ENCODE data around the gene ARSI. TPM values are rescaled to one million over a fixed set of nuclear protein-coding genes. Genes with fewer than 3 reads are reported as not detected.

ARSI gene
- total and polyA plus RNA-seq, 2 of the 13 experiments (the other 11 are each of a cell fraction or from before 2014, with no cell fraction given) = 4.2 to 33.9 TPM

DNA sequence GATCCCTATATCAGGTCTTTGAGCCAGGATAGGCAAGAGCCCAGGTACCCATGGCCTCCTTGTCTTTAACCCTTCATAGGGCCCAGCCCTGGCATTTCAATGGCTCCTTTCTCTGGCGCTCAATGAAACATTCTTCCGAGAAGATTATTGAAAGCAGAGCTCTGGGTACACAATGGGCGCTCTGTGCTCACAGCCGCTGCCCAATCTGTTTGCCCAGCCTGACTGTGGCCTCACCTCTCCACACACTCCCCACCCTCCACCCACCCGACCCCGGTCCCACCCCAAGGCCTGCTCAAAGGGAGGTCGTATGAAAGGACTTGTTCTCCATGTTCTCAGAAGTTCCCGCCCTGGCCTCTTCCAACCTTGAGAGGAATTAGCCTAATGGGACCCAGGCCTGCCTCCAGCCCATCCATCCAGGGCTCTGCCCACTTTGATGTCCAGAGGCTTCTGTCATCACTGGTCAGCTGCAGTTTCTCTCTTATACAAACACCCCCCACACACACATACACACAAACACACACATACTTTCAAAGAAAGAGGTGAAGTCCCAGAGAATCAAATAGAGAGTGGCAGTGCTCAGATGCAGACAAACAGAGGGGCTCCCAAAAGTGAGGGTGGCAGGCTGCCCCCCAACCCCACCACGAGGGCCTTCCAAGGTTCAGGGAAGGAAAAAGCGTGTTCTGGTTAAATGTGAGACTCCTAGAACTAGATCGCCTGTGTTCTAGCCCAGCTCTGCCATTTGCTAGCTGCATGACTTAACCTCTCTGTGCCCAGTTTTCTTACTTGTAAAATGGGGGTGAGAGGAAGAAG lies 5.1 kb upstream of the ARSI start (continued):
- peak; percentile 61 to 94; a peak in 3 of 4 replicates for TF ChIP-seq EP300 (IDR thresholded peaks at IDR 0.05; ENCODE audit: low read depth in 2 of 2, low read length in 2 of 2)
- peak; percentile 90; the same call in 1 of the 2 replicates for TF ChIP-seq EP300 (CRISPR knock-in tag; IDR thresholded peaks at IDR 0.05; ENCODE audit: borderline replicate concordance)
- TF ChIP-seq, protein P1, sequence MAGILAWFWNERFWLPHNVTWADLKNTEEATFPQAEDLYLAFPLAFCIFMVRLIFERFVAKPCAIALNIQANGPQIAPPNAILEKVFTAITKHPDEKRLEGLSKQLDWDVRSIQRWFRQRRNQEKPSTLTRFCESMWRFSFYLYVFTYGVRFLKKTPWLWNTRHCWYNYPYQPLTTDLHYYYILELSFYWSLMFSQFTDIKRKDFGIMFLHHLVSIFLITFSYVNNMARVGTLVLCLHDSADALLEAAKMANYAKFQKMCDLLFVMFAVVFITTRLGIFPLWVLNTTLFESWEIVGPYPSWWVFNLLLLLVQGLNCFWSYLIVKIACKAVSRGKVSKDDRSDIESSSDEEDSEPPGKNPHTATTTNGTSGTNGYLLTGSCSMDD (CRISPR knock-in tag; IDR thresholded peaks at IDR 0.05) = no peak
- TF ChIP-seq HMG20A (CRISPR knock-in tag; IDR thresholded peaks at IDR 0.05; ENCODE audit: borderline replicate concordance) = peak; percentile 4; the same call in 1 of the 2 replicates
- peak; percentile 80 for TF ChIP-seq TCF7L2 (IDR thresholded peaks at IDR 0.05; ENCODE audit: low read depth, low read length)
- no peak for TF ChIP-seq SAFB2 (CRISPR knock-in tag; IDR thresholded peaks at IDR 0.05; ENCODE audit: borderline replicate concordance, low read depth)
- TF ChIP-seq, protein P2, sequence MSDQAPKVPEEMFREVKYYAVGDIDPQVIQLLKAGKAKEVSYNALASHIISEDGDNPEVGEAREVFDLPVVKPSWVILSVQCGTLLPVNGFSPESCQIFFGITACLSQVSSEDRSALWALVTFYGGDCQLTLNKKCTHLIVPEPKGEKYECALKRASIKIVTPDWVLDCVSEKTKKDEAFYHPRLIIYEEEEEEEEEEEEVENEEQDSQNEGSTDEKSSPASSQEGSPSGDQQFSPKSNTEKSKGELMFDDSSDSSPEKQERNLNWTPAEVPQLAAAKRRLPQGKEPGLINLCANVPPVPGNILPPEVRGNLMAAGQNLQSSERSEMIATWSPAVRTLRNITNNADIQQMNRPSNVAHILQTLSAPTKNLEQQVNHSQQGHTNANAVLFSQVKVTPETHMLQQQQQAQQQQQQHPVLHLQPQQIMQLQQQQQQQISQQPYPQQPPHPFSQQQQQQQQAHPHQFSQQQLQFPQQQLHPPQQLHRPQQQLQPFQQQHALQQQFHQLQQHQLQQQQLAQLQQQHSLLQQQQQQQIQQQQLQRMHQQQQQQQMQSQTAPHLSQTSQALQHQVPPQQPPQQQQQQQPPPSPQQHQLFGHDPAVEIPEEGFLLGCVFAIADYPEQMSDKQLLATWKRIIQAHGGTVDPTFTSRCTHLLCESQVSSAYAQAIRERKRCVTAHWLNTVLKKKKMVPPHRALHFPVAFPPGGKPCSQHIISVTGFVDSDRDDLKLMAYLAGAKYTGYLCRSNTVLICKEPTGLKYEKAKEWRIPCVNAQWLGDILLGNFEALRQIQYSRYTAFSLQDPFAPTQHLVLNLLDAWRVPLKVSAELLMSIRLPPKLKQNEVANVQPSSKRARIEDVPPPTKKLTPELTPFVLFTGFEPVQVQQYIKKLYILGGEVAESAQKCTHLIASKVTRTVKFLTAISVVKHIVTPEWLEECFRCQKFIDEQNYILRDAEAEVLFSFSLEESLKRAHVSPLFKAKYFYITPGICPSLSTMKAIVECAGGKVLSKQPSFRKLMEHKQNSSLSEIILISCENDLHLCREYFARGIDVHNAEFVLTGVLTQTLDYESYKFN (CRISPR knock-in tag; conservative IDR thresholded peaks at IDR 0.05) = peak; percentile 73
- peak; percentile 7; the same call in 1 of the 2 replicates for TF ChIP-seq HNF4G (IDR thresholded peaks at IDR 0.05; ENCODE audit: borderline replicate concordance, low read depth, low read length)
- no peak for TF ChIP-seq HNF4G (CRISPR knock-in tag; IDR thresholded peaks at IDR 0.05; ENCODE audit: borderline replicate concordance, low read depth)
- no peak for TF ChIP-seq ZNF235 (CRISPR knock-in tag; IDR thresholded peaks at IDR 0.05; ENCODE audit: borderline replicate concordance)
- peak; percentile 96 for TF ChIP-seq TCF7 (IDR thresholded peaks at IDR 0.05; ENCODE audit: low read depth)
- peak; percentile 50 for TF ChIP-seq TGIF2 (CRISPR knock-in tag; IDR thresholded peaks at IDR 0.05)
- TF ChIP-seq, protein P3, sequence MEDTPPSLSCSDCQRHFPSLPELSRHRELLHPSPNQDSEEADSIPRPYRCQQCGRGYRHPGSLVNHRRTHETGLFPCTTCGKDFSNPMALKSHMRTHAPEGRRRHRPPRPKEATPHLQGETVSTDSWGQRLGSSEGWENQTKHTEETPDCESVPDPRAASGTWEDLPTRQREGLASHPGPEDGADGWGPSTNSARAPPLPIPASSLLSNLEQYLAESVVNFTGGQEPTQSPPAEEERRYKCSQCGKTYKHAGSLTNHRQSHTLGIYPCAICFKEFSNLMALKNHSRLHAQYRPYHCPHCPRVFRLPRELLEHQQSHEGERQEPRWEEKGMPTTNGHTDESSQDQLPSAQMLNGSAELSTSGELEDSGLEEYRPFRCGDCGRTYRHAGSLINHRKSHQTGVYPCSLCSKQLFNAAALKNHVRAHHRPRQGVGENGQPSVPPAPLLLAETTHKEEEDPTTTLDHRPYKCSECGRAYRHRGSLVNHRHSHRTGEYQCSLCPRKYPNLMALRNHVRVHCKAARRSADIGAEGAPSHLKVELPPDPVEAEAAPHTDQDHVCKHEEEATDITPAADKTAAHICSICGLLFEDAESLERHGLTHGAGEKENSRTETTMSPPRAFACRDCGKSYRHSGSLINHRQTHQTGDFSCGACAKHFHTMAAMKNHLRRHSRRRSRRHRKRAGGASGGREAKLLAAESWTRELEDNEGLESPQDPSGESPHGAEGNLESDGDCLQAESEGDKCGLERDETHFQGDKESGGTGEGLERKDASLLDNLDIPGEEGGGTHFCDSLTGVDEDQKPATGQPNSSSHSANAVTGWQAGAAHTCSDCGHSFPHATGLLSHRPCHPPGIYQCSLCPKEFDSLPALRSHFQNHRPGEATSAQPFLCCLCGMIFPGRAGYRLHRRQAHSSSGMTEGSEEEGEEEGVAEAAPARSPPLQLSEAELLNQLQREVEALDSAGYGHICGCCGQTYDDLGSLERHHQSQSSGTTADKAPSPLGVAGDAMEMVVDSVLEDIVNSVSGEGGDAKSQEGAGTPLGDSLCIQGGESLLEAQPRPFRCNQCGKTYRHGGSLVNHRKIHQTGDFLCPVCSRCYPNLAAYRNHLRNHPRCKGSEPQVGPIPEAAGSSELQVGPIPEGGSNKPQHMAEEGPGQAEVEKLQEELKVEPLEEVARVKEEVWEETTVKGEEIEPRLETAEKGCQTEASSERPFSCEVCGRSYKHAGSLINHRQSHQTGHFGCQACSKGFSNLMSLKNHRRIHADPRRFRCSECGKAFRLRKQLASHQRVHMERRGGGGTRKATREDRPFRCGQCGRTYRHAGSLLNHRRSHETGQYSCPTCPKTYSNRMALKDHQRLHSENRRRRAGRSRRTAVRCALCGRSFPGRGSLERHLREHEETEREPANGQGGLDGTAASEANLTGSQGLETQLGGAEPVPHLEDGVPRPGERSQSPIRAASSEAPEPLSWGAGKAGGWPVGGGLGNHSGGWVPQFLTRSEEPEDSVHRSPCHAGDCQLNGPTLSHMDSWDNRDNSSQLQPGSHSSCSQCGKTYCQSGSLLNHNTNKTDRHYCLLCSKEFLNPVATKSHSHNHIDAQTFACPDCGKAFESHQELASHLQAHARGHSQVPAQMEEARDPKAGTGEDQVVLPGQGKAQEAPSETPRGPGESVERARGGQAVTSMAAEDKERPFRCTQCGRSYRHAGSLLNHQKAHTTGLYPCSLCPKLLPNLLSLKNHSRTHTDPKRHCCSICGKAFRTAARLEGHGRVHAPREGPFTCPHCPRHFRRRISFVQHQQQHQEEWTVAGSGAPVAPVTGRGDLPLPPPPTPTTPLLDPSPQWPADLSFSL (CRISPR knock-in tag; IDR thresholded peaks at IDR 0.05) = peak; percentile 83; the same call in 1 of the 2 replicates
- TF ChIP-seq, protein P4, sequence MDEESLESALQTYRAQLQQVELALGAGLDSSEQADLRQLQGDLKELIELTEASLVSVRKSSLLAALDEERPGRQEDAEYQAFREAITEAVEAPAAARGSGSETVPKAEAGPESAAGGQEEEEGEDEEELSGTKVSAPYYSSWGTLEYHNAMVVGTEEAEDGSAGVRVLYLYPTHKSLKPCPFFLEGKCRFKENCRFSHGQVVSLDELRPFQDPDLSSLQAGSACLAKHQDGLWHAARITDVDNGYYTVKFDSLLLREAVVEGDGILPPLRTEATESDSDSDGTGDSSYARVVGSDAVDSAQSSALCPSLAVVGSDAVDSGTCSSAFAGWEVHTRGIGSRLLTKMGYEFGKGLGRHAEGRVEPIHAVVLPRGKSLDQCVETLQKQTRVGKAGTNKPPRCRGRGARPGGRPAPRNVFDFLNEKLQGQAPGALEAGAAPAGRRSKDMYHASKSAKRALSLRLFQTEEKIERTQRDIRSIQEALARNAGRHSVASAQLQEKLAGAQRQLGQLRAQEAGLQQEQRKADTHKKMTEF (CRISPR knock-in tag; IDR thresholded peaks at IDR 0.05) = peak; percentile 31; the same call in 1 of the 2 replicates
